Cardiac muscle cell (in vitro differentiated cells and primary cell): ENCODE results near the gene DPYSL3. TPM values are rescaled to one million over a fixed set of nuclear protein-coding genes. Genes with fewer than 3 reads are reported as not detected.
A peak's percentile ranks its signal among the peaks of the same experiment; 100 is the strongest.

Experiments
- DNase-seq, 2 donors: peaks; one replicate each; pipeline versions ENCODE4 v3.0.0 to v3.0.0-alpha.2; 2010 to 2017; ENCODE audit warnings: low read depth in 1 of 2, low spot score in 1 of 2
- H3K27ac ChIP-seq: fragments of 200-600 bp; sonication (generic); 2 replicates; pipeline ENCODE4 v1.5.1; 2016
- H3K27me3 ChIP-seq: fragments of 200-600 bp; sonication (generic); 2 replicates; pipeline ENCODE4 v1.6.0; 2016; ENCODE audit warnings: control low read depth
- H3K36me3 ChIP-seq: fragments of 200-600 bp; sonication (generic); 2 replicates; pipeline ENCODE4 v1.5.1; 2016; ENCODE audit warnings: control low read depth
- H3K4me1 ChIP-seq: fragments of 200-600 bp; sonication (generic); 2 replicates; pipeline ENCODE4 v1.8.1; 2017; ENCODE audit warnings: low read depth, mild to moderate bottlenecking, mixed run types
- H3K4me3 ChIP-seq: fragments of 200-600 bp; sonication (generic); 2 replicates; pipeline ENCODE4 v1.5.1; 2016; ENCODE audit warnings: mild to moderate bottlenecking
- H3K9me3 ChIP-seq: fragments of 200-600 bp; sonication (generic); 2 replicates; pipeline ENCODE4 v1.5.1; 2017; ENCODE audit warnings: low read depth, mild to moderate bottlenecking, control low read depth
- polyA plus RNA-seq: library from polyadenylated mRNA; unstranded; fragments of >200 nt; fragmentation: Nextera tagmentation; extraction: Ambion mirVana; gene quantifications from 2 replicates; pipeline ENCODE4 v1.2.1, GENCODE V29; 2016
- total RNA-seq: library from RNA; depleted of rRNA; stranded (reverse); fragments of >200 nt; gene quantifications from 2 replicates; pipeline ENCODE4 v1.2.3, GENCODE V29; 2016
- TF ChIP-seq, protein P1 (sequence below): IDR thresholded peaks from 2 replicates; pipeline ENCODE4 v1.5.1; 2012; ENCODE audit warnings: low read depth, mild to moderate bottlenecking, low read length

DPYSL3 gene
- total and polyA plus RNA-seq, 2 experiments from 2014 or later: 86.3 to 129 TPM

GRCh38 chr5:147483961-147484707, 25.7 kb downstream of the DPYSL3 start:
- no peaks in the 10 kb centered on the region for H3K36me3 ChIP-seq
- H3K4me3 ChIP-seq: no peak overlapping the region
- H3K4me1 ChIP-seq: peaks cover 10% of the 10 kb centered on the region
- no peaks in the 10 kb centered on the region for H3K9me3 ChIP-seq
- no peak overlapping the region for H3K27ac ChIP-seq
- DNase-seq: peak in 1 of 2 donors; percentile 98
- no peaks in the 10 kb centered on the region for H3K27me3 ChIP-seq
- TF ChIP-seq, protein P1, sequence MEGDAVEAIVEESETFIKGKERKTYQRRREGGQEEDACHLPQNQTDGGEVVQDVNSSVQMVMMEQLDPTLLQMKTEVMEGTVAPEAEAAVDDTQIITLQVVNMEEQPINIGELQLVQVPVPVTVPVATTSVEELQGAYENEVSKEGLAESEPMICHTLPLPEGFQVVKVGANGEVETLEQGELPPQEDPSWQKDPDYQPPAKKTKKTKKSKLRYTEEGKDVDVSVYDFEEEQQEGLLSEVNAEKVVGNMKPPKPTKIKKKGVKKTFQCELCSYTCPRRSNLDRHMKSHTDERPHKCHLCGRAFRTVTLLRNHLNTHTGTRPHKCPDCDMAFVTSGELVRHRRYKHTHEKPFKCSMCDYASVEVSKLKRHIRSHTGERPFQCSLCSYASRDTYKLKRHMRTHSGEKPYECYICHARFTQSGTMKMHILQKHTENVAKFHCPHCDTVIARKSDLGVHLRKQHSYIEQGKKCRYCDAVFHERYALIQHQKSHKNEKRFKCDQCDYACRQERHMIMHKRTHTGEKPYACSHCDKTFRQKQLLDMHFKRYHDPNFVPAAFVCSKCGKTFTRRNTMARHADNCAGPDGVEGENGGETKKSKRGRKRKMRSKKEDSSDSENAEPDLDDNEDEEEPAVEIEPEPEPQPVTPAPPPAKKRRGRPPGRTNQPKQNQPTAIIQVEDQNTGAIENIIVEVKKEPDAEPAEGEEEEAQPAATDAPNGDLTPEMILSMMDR: no peak

- peaks cover 10% of the 10 kb centered on the region for H3K4me1 ChIP-seq
- H3K9me3 ChIP-seq: no peaks in the 10 kb centered on the region
- H3K36me3 ChIP-seq: no peaks in the 10 kb centered on the region
- DNase-seq: no peak
- TF ChIP-seq, protein P1: no peak
- H3K4me3 ChIP-seq: no peak overlapping the region
- H3K27me3 ChIP-seq: no peaks in the 10 kb centered on the region
- H3K27ac ChIP-seq: no peak overlapping the region
Measured at GRCh38 chr5:147483188-147483790, 26.6 kb downstream of the DPYSL3 start.

- Histone ChIP-seq H3K4me1 (peaks cover 10% of the 10 kb centered on the region), H3K27ac (no peak overlapping the region), H3K36me3 (no peaks in the 10 kb centered on the region), H3K9me3 (no peaks in the 10 kb centered on the region), H3K4me3 (no peak overlapping the region), H3K27me3 (no peaks in the 10 kb centered on the region)
- no peak for DNase-seq
- TF ChIP-seq, protein P1: no peak
Measured at GRCh38 chr5:147482706-147483180, 27.1 kb downstream of the DPYSL3 start.

DNA sequence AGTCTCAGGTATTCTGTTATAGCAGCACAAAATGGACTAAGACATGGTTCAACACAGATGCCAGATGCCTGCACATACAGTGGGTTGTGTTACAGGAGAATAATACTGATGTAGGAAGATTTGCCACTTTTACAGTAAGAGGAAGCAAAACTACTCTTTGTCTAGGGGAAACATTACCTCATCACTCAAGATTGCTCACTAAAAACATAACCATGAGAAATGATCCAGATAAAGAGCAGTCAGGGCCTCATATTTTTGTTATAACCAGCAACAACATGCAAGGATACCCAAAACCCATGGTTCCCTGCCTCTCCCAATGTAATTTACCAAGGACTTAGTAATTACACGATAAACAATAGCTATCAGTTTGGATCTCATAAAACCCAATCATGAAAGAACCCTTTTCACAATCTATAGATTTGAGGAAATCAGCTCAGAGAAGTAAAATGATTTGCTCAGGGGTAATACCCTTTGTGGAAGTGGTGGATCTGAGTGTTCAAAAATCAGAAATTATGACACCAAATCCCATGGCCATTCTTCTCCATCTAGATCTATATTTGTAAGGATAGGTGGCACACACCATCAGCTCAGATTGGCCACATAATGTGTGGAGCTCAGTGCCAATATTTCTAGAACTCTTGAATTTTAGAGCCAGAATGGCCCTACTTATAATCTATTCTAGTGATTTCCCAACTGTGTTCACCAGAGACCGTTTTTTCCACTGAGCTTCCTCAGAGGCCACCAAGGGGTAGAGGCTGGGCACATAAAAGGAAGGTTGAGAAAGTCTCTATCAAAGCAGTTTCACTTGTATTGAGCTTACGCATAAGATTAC, 27.8 kb downstream of the DPYSL3 start:
- peaks cover 7% of the 10 kb centered on the region for H3K4me1 ChIP-seq
- TF ChIP-seq, protein P1: no peak
- peak in 1 of 2 donors; percentile 72 for DNase-seq

DNA sequence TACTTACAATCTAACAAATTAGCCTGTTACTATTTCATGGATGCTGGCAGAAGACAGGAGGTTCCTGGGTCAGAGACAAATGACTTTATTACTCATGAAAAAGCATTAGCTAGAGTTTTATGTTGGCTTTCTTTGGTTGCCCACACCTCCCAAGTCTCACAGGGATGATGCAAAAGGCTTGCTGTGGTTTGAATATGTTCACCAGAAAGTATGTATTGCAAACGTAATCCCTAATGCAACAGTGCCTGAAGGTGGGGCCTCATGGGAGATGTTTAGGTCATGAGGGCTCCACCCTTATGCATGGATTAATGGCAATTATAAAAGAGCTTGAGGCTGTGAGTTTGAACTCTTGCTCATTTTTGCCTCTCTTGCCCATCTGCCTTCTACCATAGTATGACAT, 28.5 kb downstream of the DPYSL3 start:
- H3K4me1 ChIP-seq: peaks cover under 1% of the 10 kb centered on the region
- no peaks in the 10 kb centered on the region for H3K9me3 ChIP-seq
- no peaks in the 10 kb centered on the region for H3K36me3 ChIP-seq
- TF ChIP-seq, protein P1: no peak
- H3K4me3 ChIP-seq: no peak overlapping the region
- DNase-seq: peak in 1 of 2 donors; percentile 74
- no peak overlapping the region for H3K27ac ChIP-seq
- no peaks in the 10 kb centered on the region for H3K27me3 ChIP-seq

More for the DNA sequence above, 27.8 kb downstream of the DPYSL3 start:
- H3K36me3 ChIP-seq: no peaks in the 10 kb centered on the region
- H3K27ac ChIP-seq: no peak overlapping the region
- no peak overlapping the region for H3K4me3 ChIP-seq
- H3K27me3 ChIP-seq: no peaks in the 10 kb centered on the region
- H3K9me3 ChIP-seq: no peaks in the 10 kb centered on the region
